ENCODE data around the gene PRM3.

The PRM3 gene

GRCh38 chr16:11238272-11239202 is 34.9 kb downstream of the PRM3 start:
- no peak overlapping the region for H2AFZ ChIP-seq (ENCODE audit: low read length)
- H3K9me2 ChIP-seq (ENCODE audit: low read depth, low read length): no peaks in the 10 kb centered on the region
- H3K4me3 ChIP-seq (ENCODE audit: low read depth, low read length, poor library complexity, severe bottlenecking): no peak overlapping the region
- H3K4me1 ChIP-seq (ENCODE audit: insufficient read depth, low read length, severe bottlenecking): peaks cover 5% of the 10 kb centered on the region
- H3F3A ChIP-seq (ENCODE audit: insufficient read depth, low read length): no peaks in the 10 kb centered on the region
- no peak overlapping the region for H3K27ac ChIP-seq (ENCODE audit: low read depth, low read length, poor library complexity, severe bottlenecking)
- H4K20me1 ChIP-seq (ENCODE audit: insufficient read depth, low read length): no peaks in the 10 kb centered on the region
- no peak overlapping the region for H3K9ac ChIP-seq (ENCODE audit: low read length)
- H3K36me3 ChIP-seq (ENCODE audit: insufficient read depth, low read length): no peaks in the 10 kb centered on the region
- no peak for TF ChIP-seq EZH2 (IDR thresholded peaks at IDR 0.05; ENCODE audit: borderline replicate concordance, low read length)
- TF ChIP-seq CTCF (IDR thresholded peaks at IDR 0.05; ENCODE audit: low read length): no peak
- H3K9me3 ChIP-seq (ENCODE audit: low read length): no peaks in the 10 kb centered on the region
- H3K27me3 ChIP-seq (ENCODE audit: insufficient read depth, low read length): no peaks in the 10 kb centered on the region
- no peak overlapping the region for H3K4me2 ChIP-seq (ENCODE audit: low read length)
- no peaks in the 10 kb centered on the region for H3K79me2 ChIP-seq (ENCODE audit: insufficient read depth, low read length)

- Histone ChIP-seq H3K27me3 (ENCODE audit: insufficient read depth, low read length) (no peaks in the 10 kb centered on the region), H4K20me1 (ENCODE audit: insufficient read depth, low read length) (no peaks in the 10 kb centered on the region), H3K4me2 (ENCODE audit: low read length) (no peak overlapping the region), H3K9me3 (ENCODE audit: low read length) (no peaks in the 10 kb centered on the region), H3K9me2 (ENCODE audit: low read depth, low read length) (no peaks in the 10 kb centered on the region), H2AFZ (ENCODE audit: low read length) (no peak overlapping the region), H3K27ac (ENCODE audit: low read depth, low read length, poor library complexity, severe bottlenecking) (no peak overlapping the region), H3K36me3 (ENCODE audit: insufficient read depth, low read length) (no peaks in the 10 kb centered on the region), H3K79me2 (ENCODE audit: insufficient read depth, low read length) (no peaks in the 10 kb centered on the region), H3K4me3 (ENCODE audit: low read depth, low read length, poor library complexity, severe bottlenecking) (no peak overlapping the region), H3K9ac (ENCODE audit: low read length) (no peak overlapping the region), H3F3A (ENCODE audit: insufficient read depth, low read length) (no peaks in the 10 kb centered on the region), H3K4me1 (ENCODE audit: insufficient read depth, low read length, severe bottlenecking) (peaks cover 16% of the 10 kb centered on the region)
- TF ChIP-seq CTCF (IDR thresholded peaks at IDR 0.05; ENCODE audit: low read length) (no peak), EZH2 (IDR thresholded peaks at IDR 0.05; ENCODE audit: borderline replicate concordance, low read length) (no peak)
Observed at GRCh38 chr16:11236461-11237254, 36.8 kb downstream of the PRM3 start.

DNA sequence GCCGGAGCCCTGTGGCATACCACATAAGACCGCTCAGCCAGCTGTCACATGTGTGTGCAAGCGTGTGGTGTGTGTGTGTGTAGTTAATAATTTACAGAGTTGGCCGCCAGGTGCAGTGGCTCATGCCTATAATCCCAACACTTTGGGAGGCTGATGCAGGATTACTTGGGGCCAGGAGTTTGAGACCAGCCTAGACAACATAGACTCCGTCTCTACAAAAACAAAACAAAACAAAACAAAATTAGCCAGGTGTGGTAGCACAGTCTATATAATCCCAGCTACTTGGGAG is 37.8 kb downstream of the PRM3 start:
- TF ChIP-seq CTCF (IDR thresholded peaks at IDR 0.05; ENCODE audit: low read length) (no peak), EZH2 (IDR thresholded peaks at IDR 0.05; ENCODE audit: borderline replicate concordance, low read length) (no peak)
- no peak overlapping the region for H3K9ac ChIP-seq (ENCODE audit: low read length)
- H3K9me2 ChIP-seq (ENCODE audit: low read depth, low read length): no peaks in the 10 kb centered on the region
- no peak overlapping the region for H3K4me2 ChIP-seq (ENCODE audit: low read length)
- no peak overlapping the region for H2AFZ ChIP-seq (ENCODE audit: low read length)
- H3K27ac ChIP-seq (ENCODE audit: low read depth, low read length, poor library complexity, severe bottlenecking): no peak overlapping the region
- no peaks in the 10 kb centered on the region for H3K9me3 ChIP-seq (ENCODE audit: low read length)
- no peaks in the 10 kb centered on the region for H4K20me1 ChIP-seq (ENCODE audit: insufficient read depth, low read length)
- no peaks in the 10 kb centered on the region for H3K79me2 ChIP-seq (ENCODE audit: insufficient read depth, low read length)
- no peaks in the 10 kb centered on the region for H3K36me3 ChIP-seq (ENCODE audit: insufficient read depth, low read length)
- peaks cover 16% of the 10 kb centered on the region for H3K4me1 ChIP-seq (ENCODE audit: insufficient read depth, low read length, severe bottlenecking)
- no peaks in the 10 kb centered on the region for H3K27me3 ChIP-seq (ENCODE audit: insufficient read depth, low read length)
- H3F3A ChIP-seq (ENCODE audit: insufficient read depth, low read length): no peaks in the 10 kb centered on the region
- H3K4me3 ChIP-seq (ENCODE audit: low read depth, low read length, poor library complexity, severe bottlenecking): no peak overlapping the region
